H1 (cell line): ENCODE results near the gene CDYL2. TPM values are rescaled to one million over a fixed set of nuclear protein-coding genes. Genes with fewer than 3 reads are reported as not detected.

Experiments used
- CTCF ChIA-PET: fragments of 300-600 bp; sonication (Branson Sonifier 250); formaldehyde crosslinking; loops from one replicate; lab custom pipeline; 2021; ENCODE audit not compliant: partially characterized antibody; lab: Charles Lee
- POLR2A ChIA-PET: fragments of 300-600 bp; sonication (Branson Sonifier 250); formaldehyde crosslinking; loops from one replicate; lab custom pipeline; 2021; ENCODE audit warnings: inconsistent platforms; ENCODE audit not compliant: partially characterized antibody; lab: Charles Lee
- DNase-seq, 2 experiments: peaks; one replicate each; pipeline versions ENCODE4 v3.0.0 to v3.0.0-alpha.2; 2010 to 2022; ENCODE audit warnings: low spot score in 2 of 2, low read depth in 1 of 2, mixed read lengths in 1 of 2
- FAIRE-seq: peaks from 2 replicates; lab custom pipeline; 2011; peaks lifted over from hg19 to GRCh38; lab: Jason Lieb, UNC
- H2AFZ ChIP-seq: 2 replicates; pipeline ENCODE4 v1.8.1; 2012; ENCODE audit warnings: low read length, inconsistent platforms
- H2AK5ac ChIP-seq: 2 replicates; pipeline ENCODE4 v1.6.1; 2013; ENCODE audit warnings: low read depth, low read length
- H2BK120ac ChIP-seq: replicated peaks from 2 replicates; pipeline ENCODE3; 2013; ENCODE audit warnings: low read depth, low read length, inconsistent platforms
- H2BK12ac ChIP-seq: 2 replicates; pipeline ENCODE4 v1.6.1; 2013; ENCODE audit warnings: low read depth, low read length
- H2BK15ac ChIP-seq: 2 replicates; pipeline ENCODE4 v1.6.1; 2013; ENCODE audit warnings: low read length
- H2BK20ac ChIP-seq: 2 replicates; pipeline ENCODE4 v1.6.1; 2013; ENCODE audit warnings: low read length
- H2BK5ac ChIP-seq: 2 replicates; pipeline ENCODE4 v1.6.1; 2013; ENCODE audit warnings: low read depth, low read length
- H3K14ac ChIP-seq: 2 replicates; pipeline ENCODE4 v1.6.1; 2013; ENCODE audit warnings: inconsistent platforms; ENCODE audit not compliant: insufficient read length
- H3K18ac ChIP-seq: 2 replicates; pipeline ENCODE4 v1.6.1; 2013; ENCODE audit warnings: low read length; ENCODE audit errors: extremely low read depth
- H3K23ac ChIP-seq: 2 replicates; pipeline ENCODE4 v1.6.1; 2013; ENCODE audit warnings: inconsistent platforms; ENCODE audit not compliant: insufficient read length
- H3K23me2 ChIP-seq: 2 replicates; pipeline ENCODE4 v1.6.1; 2013; ENCODE audit warnings: low read depth, low read length
- H3K27ac ChIP-seq: 2 replicates; pipeline ENCODE4 v1.6.1; 2011; ENCODE audit warnings: low read depth, low read length, inconsistent platforms
- H3K27me3 ChIP-seq, 4 experiments: replicated peaks in 1 of 4; 1 replicate in 1 of 4; 2 replicates in 3 of 4; pipeline versions ENCODE4 v1.6.1 to v1.8.1; 2011 to 2013; ENCODE audit warnings: low read length in 3 of 4, mild to moderate bottlenecking in 3 of 4, inconsistent platforms in 2 of 4, mixed read lengths in 2 of 4, moderate library complexity in 1 of 4; ENCODE audit not compliant: control insufficient read depth in 3 of 4, insufficient read depth in 3 of 4; ENCODE audit errors: extremely low read depth in 1 of 4
- H3K36me3 ChIP-seq, 4 experiments: 2 replicates each; pipeline versions ENCODE4 v1.6.1 to v1.8.1; 2011 to 2013; ENCODE audit warnings: mild to moderate bottlenecking in 4 of 4, low read length in 3 of 4, moderate library complexity in 2 of 4, control low read depth in 1 of 4, inconsistent platforms in 1 of 4; ENCODE audit not compliant: insufficient read depth in 4 of 4, control insufficient read depth in 2 of 4
- H3K4ac ChIP-seq: replicated peaks from 2 replicates; pipeline ENCODE3; 2013; ENCODE audit warnings: low read length, low read depth, mixed read lengths, inconsistent platforms; ENCODE audit not compliant: insufficient read length
- H3K4me1 ChIP-seq, 4 experiments: replicated peaks in 1 of 4; 1 replicate in 1 of 4; 2 replicates in 3 of 4; pipeline versions ENCODE4 v1.6.1 to v1.8.1; 2011 to 2013; ENCODE audit warnings: low read length in 3 of 4, inconsistent platforms in 2 of 4, mixed read lengths in 1 of 4; ENCODE audit not compliant: insufficient read depth in 4 of 4, control insufficient read depth in 3 of 4
- H3K4me2 ChIP-seq, 2 experiments: 2 replicates each; pipeline versions ENCODE4 v1.6.1 to v1.8.1; 2011 to 2013; ENCODE audit warnings: low read depth in 2 of 2, low read length in 2 of 2, control low read depth in 1 of 2, inconsistent platforms in 1 of 2, mild to moderate bottlenecking in 1 of 2; ENCODE audit not compliant: insufficient read depth in 1 of 2
- H3K4me3 ChIP-seq, 4 experiments: fragments of 200-600, 300-600 bp in 1 of 4; sonication (generic), shearing (Covaris generic), sonication (Bioruptor Twin) in 1 of 4; 2 replicates each; pipeline versions ENCODE4 v1.5.1 to v1.8.1; 2011 to 2016; ENCODE audit warnings: low read length in 4 of 4, low read depth in 3 of 4, control low read depth in 2 of 4, inconsistent platforms in 2 of 4, mild to moderate bottlenecking in 2 of 4, mixed read lengths in 1 of 4, moderate library complexity in 1 of 4; ENCODE audit not compliant: insufficient read depth in 2 of 4; ENCODE audit errors: extremely low read depth in 1 of 4
- H3K56ac ChIP-seq: replicated peaks from 2 replicates; pipeline ENCODE3; 2013; ENCODE audit warnings: low read depth, mild to moderate bottlenecking, mixed read lengths, low read length, inconsistent platforms; ENCODE audit not compliant: insufficient read length
- H3K79me1 ChIP-seq: 2 replicates; pipeline ENCODE4 v1.6.1; 2013; ENCODE audit warnings: low read depth, low read length, control low read depth
- H3K79me2 ChIP-seq, 2 experiments: 2 replicates each; pipeline versions ENCODE4 v1.6.1 to v1.8.1; 2012 to 2013; ENCODE audit warnings: low read length in 2 of 2, mild to moderate bottlenecking in 2 of 2, inconsistent platforms in 1 of 2; ENCODE audit not compliant: insufficient read depth in 2 of 2, control insufficient read depth in 1 of 2
- H3K9ac ChIP-seq, 4 experiments: replicated peaks in 1 of 4; 1 replicate in 1 of 4; 2 replicates in 3 of 4; pipeline versions ENCODE4 v1.6.1 to v1.8.1; 2011 to 2013; ENCODE audit warnings: low read depth in 3 of 4, low read length in 3 of 4, control low read depth in 2 of 4, mild to moderate bottlenecking in 2 of 4, moderate library complexity in 2 of 4, inconsistent platforms in 1 of 4; ENCODE audit errors: extremely low read depth in 1 of 4
- H3K9me3 ChIP-seq, 2 experiments: 2 replicates each; pipeline versions ENCODE4 v1.6.1 to v1.8.1; 2012 to 2013; ENCODE audit warnings: mild to moderate bottlenecking in 2 of 2, moderate library complexity in 2 of 2, control low read depth in 1 of 2, inconsistent platforms in 1 of 2, low read depth in 1 of 2, low read length in 1 of 2, mixed read lengths in 1 of 2; ENCODE audit not compliant: insufficient read depth in 2 of 2
- H4K20me1 ChIP-seq, 2 experiments: replicated peaks in 1 of 2; 2 replicates each; pipeline versions ENCODE3 to v1.8.1; 2011 to 2013; ENCODE audit warnings: inconsistent platforms in 2 of 2, low read length in 2 of 2, mild to moderate bottlenecking in 1 of 2; ENCODE audit not compliant: insufficient read depth in 2 of 2, control insufficient read depth in 1 of 2
- H4K5ac ChIP-seq: 2 replicates; pipeline ENCODE4 v1.6.1; 2013; ENCODE audit warnings: low read length, low read depth, mixed read lengths, inconsistent platforms; ENCODE audit not compliant: insufficient read length
- H4K8ac ChIP-seq: 2 replicates; pipeline ENCODE4 v1.8.0; 2013; ENCODE audit warnings: mild to moderate bottlenecking, moderate library complexity, low read length, inconsistent platforms; ENCODE audit not compliant: insufficient read depth; ENCODE audit errors: extremely low read depth
- H4K91ac ChIP-seq: replicated peaks from 2 replicates; pipeline ENCODE3; 2013; ENCODE audit warnings: low read length, mixed read lengths, inconsistent platforms; ENCODE audit not compliant: insufficient read length
- ATF2 ChIP-seq: IDR thresholded peaks from 2 replicates; pipeline ENCODE4 v1.6.1; 2012; ENCODE audit warnings: low read length, inconsistent platforms
- BCL11A ChIP-seq, 2 experiments: IDR thresholded peaks; one replicate each; pipeline ENCODE4 v1.6.1; 2011; ENCODE audit warnings: low read depth in 2 of 2, low read length in 2 of 2, mild to moderate bottlenecking in 2 of 2
- CBX5 ChIP-seq: fragments of 300-800, 300-1000 bp; sonication (generic); IDR thresholded peaks from 2 replicates; pipeline ENCODE4 v1.7.1; 2016; ENCODE audit warnings: antibody characterized with exemption, low read length, low read depth
- HDAC2 ChIP-seq, 2 experiments: fragments of 300-600 bp in 1 of 2; sonication (generic) in 1 of 2; IDR thresholded peaks; 2 replicates each; pipeline ENCODE4 v1.6.1; 2011 to 2012; ENCODE audit warnings: low read depth in 2 of 2, low read length in 2 of 2, mild to moderate bottlenecking in 2 of 2, moderate library complexity in 2 of 2, borderline replicate concordance in 1 of 2, inconsistent platforms in 1 of 2
- HDAC6 ChIP-seq: IDR thresholded peaks from one replicate; pipeline ENCODE4 v1.7.1; 2012; ENCODE audit warnings: low read depth, mild to moderate bottlenecking, inconsistent platforms, low read length, moderate library complexity
- JUN ChIP-seq: IDR thresholded peaks from 2 replicates; pipeline ENCODE4 v1.6.1; 2011; ENCODE audit warnings: low read depth, mild to moderate bottlenecking, improper control_type of control experiment, low read length
- KDM1A ChIP-seq: fragments of 200-600, 300-600 bp; sonication (generic); IDR thresholded peaks from 2 replicates; pipeline ENCODE4 v1.7.1; 2016; ENCODE audit warnings: mild to moderate bottlenecking, low read length, borderline replicate concordance
- POLR2A ChIP-seq, 2 experiments: IDR thresholded peaks; 1 replicate in 1 of 2; 2 replicates in 1 of 2; pipeline ENCODE4 v1.6.1; 2011; ENCODE audit warnings: low read depth in 2 of 2, low read length in 2 of 2, mild to moderate bottlenecking in 2 of 2; ENCODE audit errors: control extremely low read depth in 1 of 2
- POU5F1 ChIP-seq: IDR thresholded peaks from 2 replicates; pipeline ENCODE4 v1.6.1; 2011; ENCODE audit warnings: low read depth, mild to moderate bottlenecking, low read length, moderate library complexity
- RXRA ChIP-seq: IDR thresholded peaks from 2 replicates; pipeline ENCODE4 v1.6.1; 2011; ENCODE audit warnings: low read depth, mild to moderate bottlenecking, low read length, moderate library complexity; ENCODE audit not compliant: insufficient read depth
- SIRT6 ChIP-seq: IDR thresholded peaks from one replicate; pipeline ENCODE4 v1.7.1; 2012; ENCODE audit warnings: low read length, inconsistent platforms
- SP4 ChIP-seq: IDR thresholded peaks from 2 replicates; pipeline ENCODE4 v1.6.1; 2012; ENCODE audit warnings: low read length, inconsistent platforms
- YY1 ChIP-seq: IDR thresholded peaks from 2 replicates; pipeline ENCODE4 v1.6.1; 2011; ENCODE audit warnings: low read depth, mild to moderate bottlenecking, low read length
- WGBS, 2 experiments: shearing (Covaris generic) in 1 of 2; methylation state at CpG; one replicate each; pipeline versions ENCODE4 v1.1.6 to v1.1.7; 2013 to 2015; ENCODE audit warnings: low lambda C conversion rate in 2 of 2, mixed read lengths in 2 of 2, inconsistent platforms in 1 of 2, low coverage in 1 of 2, missing lambda C conversion rate in 1 of 2; ENCODE audit not compliant: insufficient replicate concordance in 2 of 2, insufficient coverage in 1 of 2, insufficient read length in 1 of 2; ENCODE audit errors: extremely low coverage in 1 of 2, missing lambda C conversion rate in 1 of 2; 5-methylcytosine and 5-hydroxymethylcytosine counted together
- polyA plus RNA-seq, 7 experiments: library from polyadenylated mRNA; depleted of rRNA in 3 of 7; stranded (reverse) in 5 of 7; unstranded in 2 of 7; fragments of >200 nt in 5 of 7; fragments of 200-250 nt in 2 of 7; gene quantifications; 1 replicate in 5 of 7; 2 replicates in 1 of 7; 4 replicates in 1 of 7; pipeline versions ENCODE4 v1.2.1 to v1.2.3, GENCODE V29; 2011 to 2013; ENCODE audit warnings: missing spikeins in 2 of 7, mixed read lengths in 2 of 7
- total RNA-seq: library from RNA; stranded (reverse); fragmentation: NEBNext Ultra II Directional; extraction: Animal tissue kit (Norgen Biotek cat#: 25700); gene quantifications from 2 replicates; pipeline ENCODE4 v1.2.1, GENCODE V29; 2021

The CDYL2 gene
- total and polyA plus RNA-seq, 2 of the 8 experiments (the other 6 are each of a cell fraction or from before 2014, with no cell fraction given): 0.33 to 5.3 TPM

- H3K23me2 ChIP-seq: no peaks in the 10 kb centered on the region
- H2AK5ac ChIP-seq: no peak overlapping the region
- no peak overlapping the region for H2BK15ac ChIP-seq
- no peak overlapping the region for H2BK120ac ChIP-seq
- no peak overlapping the region for H3K23ac ChIP-seq
- H2BK5ac ChIP-seq: no peak overlapping the region
- no peak overlapping the region for H3K9ac ChIP-seq
- no peak overlapping the region for H3K56ac ChIP-seq
- peaks cover 22 to 31% of the 10 kb centered on the region in 2 experiments; a peak in 3 of 4 replicates for H3K9me3 ChIP-seq
- DNase-seq (no peak), FAIRE-seq (no peak)
- no peak overlapping the region for H4K5ac ChIP-seq
- H3K27me3 ChIP-seq: no peaks in the 10 kb centered on the region
- H4K20me1 ChIP-seq: no peaks in the 10 kb centered on the region
- no peak overlapping the region for H2BK12ac ChIP-seq
- no peak overlapping the region for H3K18ac ChIP-seq
- ChIA-PET POLR2A (no interaction called here), CTCF (interaction anchor here (1.0 kb wide), 1 partner anchor 33 kb away, joined by 3 read pairs; no protein-coding TSS in a partner anchor)
- H3K27ac ChIP-seq: no peak overlapping the region
- H4K8ac ChIP-seq: no peak overlapping the region
- no peak overlapping the region for H3K4me2 ChIP-seq
- 0 out of 7 replicates have a peak, but pooled peaks cover 0 to 2% (median 0%) of the 10 kb centered on the region in 4 experiments for H3K4me1 ChIP-seq
- H3K79me1 ChIP-seq: no peaks in the 10 kb centered on the region
- 64% methylated on average over 1 of the region's 1 CpG; no CpG with 5 or more reads in 1 of the 2 experiments for WGBS, 2 experiments
- no peak overlapping the region for H3K4me3 ChIP-seq
- no peak overlapping the region for H3K4ac ChIP-seq
- H2AFZ ChIP-seq: no peak overlapping the region
- no peaks in the 10 kb centered on the region for H3K36me3 ChIP-seq
- H4K91ac ChIP-seq: no peak overlapping the region
- no peak overlapping the region for H3K14ac ChIP-seq
- no peaks in the 10 kb centered on the region for H3K79me2 ChIP-seq
- H2BK20ac ChIP-seq: no peak overlapping the region
- TF ChIP-seq HDAC6 (no peak), POLR2A (IDR thresholded peaks at IDR 0.05; ENCODE audit: control extremely low read depth in 1 of 2, low read depth in 2 of 2, low read length in 2 of 2) (no peak), SIRT6 (no peak), POU5F1 (no peak), ATF2 (no peak), KDM1A (no peak), JUN (no peak), BCL11A (IDR thresholded peaks at IDR 0.05; ENCODE audit: low read depth in 2 of 2, low read length in 2 of 2) (no peak), SP4 (no peak), YY1 (no peak), CBX5 (no peak), RXRA (no peak), HDAC2 (IDR thresholded peaks at IDR 0.05; ENCODE audit: borderline replicate concordance in 1 of 2, low read depth in 2 of 2, low read length in 2 of 2) (no peak)
Observed at GRCh38 chr16:80674884-80675283, 129.5 kb downstream of the CDYL2 start.
